T47D (cell line): ENCODE results near the gene SHC1.

Experiments
- DNase-seq, 2 experiments: peaks; one replicate each; pipeline versions ENCODE4 v3.0.0 to v3.0.0-alpha.2; 2011 to 2012; ENCODE audit warnings: low read depth in 1 of 2, low spot score in 1 of 2
- JUND ChIP-seq: IDR thresholded peaks from 2 replicates; pipeline ENCODE4 v1.6.1; 2012; ENCODE audit warnings: low read depth
- in situ Hi-C: cut with HindIII; loops from 2 replicates; pipeline ENCODE4 v1.10.0; 2016; ENCODE audit warnings: low sequenced_read_pairs, low pct_unique_long_range_greater_than_20kb

SHC1 gene

DNA sequence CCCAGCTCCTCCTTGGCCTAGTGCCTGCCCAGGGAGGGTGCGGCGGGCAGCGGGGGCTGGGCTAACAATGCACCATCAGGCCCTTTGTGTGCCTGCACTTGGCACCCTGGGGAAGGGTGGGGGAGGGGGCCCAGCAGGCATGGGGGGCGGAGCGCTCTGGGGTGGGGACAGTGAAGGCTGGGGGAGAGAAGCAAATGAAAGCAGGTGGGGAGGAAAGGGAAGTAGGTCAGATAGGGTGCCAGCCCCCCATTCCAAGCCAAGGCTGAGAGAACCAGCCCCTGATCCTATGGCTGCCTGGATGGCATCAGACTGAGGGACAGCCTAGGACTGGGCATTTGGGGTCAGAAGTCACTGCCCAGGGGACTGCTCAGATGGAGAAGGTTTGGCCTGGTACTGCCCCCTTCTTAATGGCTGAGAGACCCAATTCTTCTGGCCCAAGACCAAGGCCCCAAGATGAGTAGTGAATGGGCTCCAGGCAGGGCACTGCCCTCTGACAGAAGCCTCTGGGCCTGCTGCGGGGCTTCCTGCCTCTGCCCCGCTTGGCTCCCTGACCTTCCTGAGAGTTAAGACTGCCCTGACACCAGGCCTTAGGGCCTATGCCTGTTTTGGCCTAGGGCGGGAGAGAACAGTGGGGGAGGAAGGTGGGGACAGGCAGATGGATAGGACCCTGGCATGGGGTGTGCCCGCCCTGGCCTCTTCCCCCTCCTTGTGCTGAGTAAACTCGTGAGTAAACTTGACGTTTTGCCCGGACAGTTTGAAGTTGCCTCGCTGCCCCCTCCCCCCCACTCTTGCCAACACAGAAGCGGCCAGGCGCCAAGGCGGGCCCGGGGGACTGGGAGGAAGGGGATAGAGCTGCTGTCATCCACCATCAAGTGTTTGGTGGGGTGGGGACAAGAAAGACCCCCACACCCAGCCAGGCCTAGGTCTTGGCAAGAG, 34.8 kb upstream of the SHC1 start:
- no peak for TF ChIP-seq JUND
- in situ Hi-C loops = no loop called here
- peak in 1 of 2 experiments; percentile 58 for DNase-seq

DNA sequence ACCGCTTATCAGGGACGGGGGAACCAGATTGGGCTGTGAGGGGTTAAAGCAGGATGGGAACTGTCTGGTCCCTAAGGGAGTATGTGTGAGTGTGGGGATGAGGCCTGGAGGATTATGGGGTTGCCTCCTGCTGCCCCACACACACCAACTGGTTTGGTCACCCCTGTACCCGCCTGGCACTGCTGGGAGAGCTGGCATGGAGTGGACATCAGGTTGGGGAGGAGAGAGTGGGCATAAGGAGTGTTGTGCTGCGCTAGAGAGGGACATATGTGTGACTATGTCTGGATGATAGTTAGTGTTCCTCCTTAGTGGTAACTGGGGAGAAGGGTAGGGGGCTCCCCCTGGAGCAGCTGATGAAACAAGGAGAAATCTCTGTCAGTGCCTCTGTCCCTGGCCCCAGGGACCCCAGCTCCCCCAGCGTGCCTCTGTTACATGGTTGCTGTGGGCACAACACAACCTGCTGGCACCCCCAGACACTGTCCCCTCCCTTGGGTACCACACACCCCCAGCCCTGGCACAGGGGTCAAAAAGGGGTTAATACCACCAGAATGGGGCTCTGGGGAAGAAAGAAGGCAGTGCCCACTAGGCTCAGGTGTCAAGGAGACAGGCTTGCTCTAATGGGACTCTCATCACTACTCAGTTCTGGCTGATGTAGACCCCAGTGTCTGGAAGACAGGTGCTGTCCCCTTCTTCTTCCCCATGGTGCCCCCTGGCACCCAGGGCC, 34.0 kb upstream of the SHC1 start:
- TF ChIP-seq JUND = no peak
- DNase-seq = no peak
- in situ Hi-C loops = no loop called here

DNA sequence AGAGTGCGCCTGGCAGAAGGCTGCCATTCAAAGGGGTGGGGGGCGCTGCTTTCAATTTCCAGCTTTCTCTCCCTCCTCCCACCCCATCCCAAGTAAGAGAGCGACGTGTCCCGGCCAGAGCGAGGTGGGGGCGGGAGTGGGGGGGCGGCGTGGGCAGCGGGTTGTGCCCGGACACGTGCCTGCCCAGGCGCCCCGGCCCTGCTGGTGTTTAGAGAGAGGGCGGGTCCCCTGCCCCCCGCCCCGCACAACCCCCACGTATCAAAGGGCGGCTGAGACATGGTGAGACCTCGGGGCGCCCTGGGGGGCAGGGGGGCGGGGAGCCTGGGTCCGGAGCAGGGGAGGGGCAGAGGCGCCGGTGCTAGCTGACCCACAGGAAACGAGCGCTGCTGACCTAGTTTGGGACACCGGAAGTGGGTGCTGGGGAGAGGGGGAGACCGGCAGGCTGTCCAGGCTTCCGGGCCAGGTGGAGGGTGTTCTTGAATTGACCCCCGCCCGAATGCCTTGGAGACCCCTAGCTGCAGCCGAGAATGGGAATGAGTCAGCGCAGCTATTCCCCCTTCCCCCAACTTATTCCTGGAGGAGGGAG, 33.3 kb upstream of the SHC1 start:
- in situ Hi-C loops = no loop called here
- DNase-seq = peak in 1 of 2 experiments; percentile 72

DNA sequence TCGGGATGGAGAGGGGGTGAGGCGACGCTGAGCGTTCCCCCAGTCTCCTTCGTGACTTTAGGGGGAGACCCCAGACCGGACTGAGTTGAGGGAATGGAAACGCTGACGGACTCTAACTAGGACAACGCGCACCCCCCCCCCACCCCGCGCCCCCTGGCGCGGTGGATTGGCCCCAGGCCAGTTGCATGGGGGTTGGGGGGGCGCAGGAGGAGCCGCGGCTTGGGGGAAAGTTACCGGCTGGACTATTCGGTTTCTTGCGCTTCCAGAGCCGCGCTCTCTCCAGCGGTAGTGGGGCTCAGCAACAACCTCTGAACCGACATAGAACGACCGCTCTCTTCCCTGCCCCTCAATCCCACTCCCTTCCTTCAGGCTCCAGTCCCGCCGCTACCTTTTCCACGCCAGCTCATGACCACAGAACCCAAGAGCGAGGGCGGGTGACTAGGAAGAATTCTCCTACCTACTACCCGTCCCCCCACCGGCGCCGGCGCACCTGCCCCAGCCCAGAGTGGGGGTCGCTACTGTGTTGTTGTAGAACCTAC, 32.7 kb upstream of the SHC1 start:
- no peak for DNase-seq

More for the DNA sequence above, 33.3 kb upstream of the SHC1 start:
- TF ChIP-seq JUND = no peak

DNA sequence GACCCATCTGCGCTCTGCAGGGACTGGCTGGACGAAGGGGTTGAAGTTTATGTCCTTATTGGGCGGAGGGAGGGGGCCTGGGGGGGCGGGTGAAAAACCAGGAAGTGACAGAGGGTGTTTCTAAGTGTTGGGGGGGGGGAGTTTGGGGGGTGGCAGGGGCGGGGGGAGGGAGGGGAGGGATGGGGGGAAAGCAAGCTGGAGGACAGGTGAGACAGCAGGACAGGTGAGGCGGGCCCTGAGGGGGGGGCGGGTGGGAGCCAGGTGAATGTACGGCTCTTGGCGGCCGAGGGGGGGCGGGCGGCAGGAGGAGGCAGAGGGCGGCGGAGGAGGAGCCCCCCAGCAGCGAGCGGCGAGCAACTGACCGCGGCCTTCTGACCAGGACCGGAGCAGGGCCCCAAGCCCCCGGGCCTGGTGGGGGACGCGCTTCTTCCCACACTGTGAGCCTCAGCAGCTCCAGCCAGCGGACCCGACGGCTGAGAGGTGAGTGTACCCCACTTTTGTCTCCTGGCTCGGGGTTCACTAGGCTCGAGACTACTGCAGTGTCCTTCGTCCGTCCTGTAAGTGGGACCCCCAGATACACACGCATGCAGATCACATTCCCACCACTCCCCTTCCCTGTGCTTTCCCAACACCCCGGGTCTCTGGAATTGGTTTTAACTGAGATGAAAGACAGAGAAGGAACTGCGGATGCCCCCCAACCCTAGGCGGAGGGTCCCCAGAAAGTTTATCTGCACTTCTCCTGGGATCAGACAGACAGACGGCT, 32.1 kb upstream of the SHC1 start, which contains the start of gene ZBTB7B:
ZBTB7B (plus strand) TSS at position 339 of the 763 bp plus-strand sequence. CDS start 11,859 bp downstream, outside the sequence.
- DNase-seq = peak in 1 of 2 experiments; percentile 73
- in situ Hi-C loops = no loop called here
- TF ChIP-seq JUND = no peak

More for the DNA sequence above, 32.7 kb upstream of the SHC1 start:
- in situ Hi-C loops = no loop called here
- TF ChIP-seq JUND = no peak

DNA sequence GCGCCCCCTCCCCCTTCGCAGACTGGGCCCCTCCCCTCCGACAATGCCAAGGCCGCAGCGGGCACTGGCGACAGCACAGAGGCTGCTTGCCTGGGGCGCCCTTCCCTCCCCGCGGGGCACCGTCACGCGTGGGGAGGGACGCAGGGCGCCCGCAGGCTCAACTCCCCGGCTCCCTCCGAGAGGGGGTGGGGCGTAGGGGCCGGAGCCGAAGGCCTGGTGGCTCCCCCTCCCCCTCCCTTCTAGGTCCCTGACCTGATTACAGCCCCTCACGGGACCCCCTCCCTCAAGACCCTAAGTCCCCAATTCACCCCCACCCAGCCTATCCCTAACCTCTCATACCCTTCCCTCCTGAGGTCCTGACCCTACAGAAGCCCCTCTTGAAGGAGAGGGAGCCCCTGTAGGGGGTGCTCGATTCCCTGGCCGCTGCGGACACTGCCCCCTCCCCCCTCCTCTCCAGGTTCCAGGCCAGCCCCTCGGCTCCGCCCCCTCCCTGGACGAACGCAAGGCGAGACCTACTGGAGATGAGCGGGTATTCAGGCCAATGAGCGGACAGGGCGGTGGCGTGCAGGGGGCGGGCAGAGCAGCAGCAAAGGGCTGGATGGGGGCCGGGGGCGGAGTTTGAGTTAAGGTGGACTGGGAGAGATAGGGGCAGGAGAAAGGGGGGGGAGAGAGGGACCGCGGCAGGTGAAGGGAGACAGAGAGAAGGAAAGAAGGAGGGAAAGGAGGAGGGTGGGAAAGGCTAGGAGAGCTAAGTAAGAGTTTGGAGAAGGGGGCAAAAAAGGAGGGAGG, 31.3 kb upstream of the SHC1 start:
- peak; percentile 97 to 100 for DNase-seq
- TF ChIP-seq JUND = no peak
- in situ Hi-C loops = no loop called here

DNA sequence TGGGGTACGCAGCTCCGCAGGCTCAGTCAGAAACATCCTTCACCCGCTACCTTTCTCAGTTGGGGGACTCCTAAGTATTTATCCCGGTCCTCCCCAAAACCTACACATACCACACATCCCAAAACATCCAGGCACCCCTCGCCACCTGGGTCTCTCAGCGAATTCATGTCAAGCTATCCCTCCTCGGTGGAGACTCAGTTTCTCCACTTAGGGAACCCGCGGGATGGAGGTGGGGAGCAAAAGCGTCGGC, 30.8 kb upstream of the SHC1 start:
- TF ChIP-seq JUND = no peak
- DNase-seq = no peak
- in situ Hi-C loops = no loop called here

DNA sequence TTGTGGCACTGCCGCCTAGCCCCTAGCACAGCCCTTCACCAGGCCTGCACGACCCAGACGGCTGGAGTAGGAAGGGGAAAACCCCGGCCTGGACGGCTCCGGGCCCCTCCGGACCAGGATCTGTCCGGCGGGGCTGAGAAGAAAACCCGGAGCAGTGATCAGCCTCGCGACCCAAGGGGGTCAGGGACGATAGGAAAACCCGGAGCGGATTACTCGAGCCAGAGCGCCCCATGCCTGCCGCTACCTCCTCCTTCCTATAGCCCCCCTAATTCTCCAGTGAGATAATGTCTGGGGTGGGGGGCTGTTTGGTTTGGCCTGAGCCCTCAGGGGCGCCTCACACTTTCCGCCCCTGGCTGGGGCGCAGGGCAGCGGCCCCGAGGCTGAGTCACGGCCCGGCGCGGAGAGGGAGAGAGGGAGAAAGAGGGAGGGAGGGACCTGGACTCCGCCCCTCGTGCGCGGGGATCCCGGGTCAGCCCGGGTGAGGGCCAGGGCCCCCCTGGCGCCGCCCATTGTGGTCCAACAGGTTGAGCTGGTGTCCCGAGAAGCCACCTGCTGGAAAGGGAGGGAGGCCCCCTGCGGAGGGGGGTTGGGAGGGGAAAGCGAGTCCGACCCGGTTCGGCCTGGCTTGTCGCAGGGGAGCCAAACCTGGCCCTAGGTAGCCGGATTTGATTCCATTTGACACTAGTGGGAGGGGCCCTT, 30.3 kb upstream of the SHC1 start:
- in situ Hi-C loops = no loop called here
- peak; percentile 87 to 100 for DNase-seq
- no peak; the same call in none of the 2 replicates for TF ChIP-seq JUND

DNA sequence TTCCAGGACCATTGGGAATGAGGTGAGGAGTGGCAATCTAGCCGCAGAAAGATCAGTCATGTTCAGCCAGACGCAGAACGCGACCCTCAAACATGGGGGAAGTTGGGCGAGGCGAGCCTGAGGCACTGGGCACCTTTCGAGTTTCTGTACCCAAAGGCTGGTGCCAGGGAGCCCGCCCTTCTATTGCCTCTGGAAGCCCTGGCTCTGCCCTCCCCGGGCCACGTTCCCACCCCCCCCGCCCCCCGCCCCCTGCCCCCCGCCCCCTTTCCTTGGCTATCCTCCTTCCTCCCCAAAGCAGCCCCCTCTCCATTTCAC, 29.8 kb upstream of the SHC1 start:
- in situ Hi-C loops = no loop called here
- TF ChIP-seq JUND = no peak
- no peak for DNase-seq

DNA sequence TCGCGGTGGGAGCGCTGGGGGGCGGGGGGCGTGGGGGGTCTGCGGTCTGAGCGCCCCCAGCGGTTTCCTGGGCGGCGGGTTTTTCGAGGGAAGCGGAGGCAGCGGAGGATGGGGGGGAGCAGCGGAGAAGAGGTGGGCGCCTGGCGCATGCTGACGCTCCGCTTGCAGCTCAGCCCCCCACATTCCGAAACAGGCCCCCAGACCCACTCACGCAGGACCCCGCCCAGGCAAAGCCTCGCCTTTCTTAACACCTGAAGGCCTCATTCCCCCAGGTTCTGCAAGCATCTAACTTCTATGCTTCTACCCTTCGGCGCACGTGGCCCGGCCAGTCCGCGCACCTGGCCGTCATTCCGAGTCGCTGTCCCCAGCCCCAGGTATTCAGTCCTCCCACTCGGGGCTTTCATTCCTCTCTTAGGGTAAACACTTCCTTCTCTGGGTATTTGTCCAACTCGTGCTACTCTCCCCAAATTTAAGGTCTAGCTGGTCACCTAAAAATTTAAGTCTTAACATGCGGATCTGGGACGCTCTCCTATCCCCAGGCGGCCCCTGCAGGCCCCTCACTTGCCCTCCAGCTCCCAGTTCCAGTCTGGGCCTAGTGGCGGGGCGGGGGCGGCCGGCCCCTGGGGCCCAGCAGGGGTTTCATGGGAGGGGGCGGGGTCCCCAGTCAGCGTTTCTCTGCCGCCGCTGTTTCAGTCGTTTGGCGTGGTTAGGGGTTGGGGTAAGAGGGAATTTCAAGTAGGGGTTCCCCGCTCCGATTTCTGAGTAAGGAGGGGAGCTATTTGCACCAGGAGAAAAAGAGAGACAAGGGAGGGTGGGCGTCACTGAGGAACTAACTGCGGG, 29.2 kb upstream of the SHC1 start:
- in situ Hi-C loops = no loop called here
- DNase-seq = peak; percentile 59 to 87
- TF ChIP-seq JUND = no peak
